Type B pancreatic cell (in vitro differentiated cells): ENCODE data around the gene CTBP2. TPM values are rescaled to one million over a fixed set of nuclear protein-coding genes. Genes with fewer than 3 reads are reported as not detected.

Experiments
- DNase-seq: peaks from one replicate; pipeline ENCODE4 v3.0.0; 2021; ENCODE audit warnings: mixed read lengths; ENCODE audit not compliant: unreplicated experiment; ENCODE audit errors: extremely low spot score
- H3K27ac Mint-ChIP-seq: 2 replicates; pipeline ENCODE4 v1.8.0; 2021; ENCODE audit warnings: mild to moderate bottlenecking, mixed read lengths
- H3K27me3 Mint-ChIP-seq: 2 replicates; pipeline ENCODE4 v1.8.0; 2021; ENCODE audit warnings: mixed read lengths
- H3K36me3 Mint-ChIP-seq: 2 replicates; pipeline ENCODE4 v1.8.0; 2021; ENCODE audit warnings: mixed read lengths
- H3K4me1 Mint-ChIP-seq: one replicate; pipeline ENCODE4 v1.8.0; 2021; ENCODE audit warnings: mixed read lengths; ENCODE audit not compliant: unreplicated experiment
- H3K4me3 Mint-ChIP-seq: 2 replicates; pipeline ENCODE4 v1.8.0; 2021; ENCODE audit warnings: mild to moderate bottlenecking, mixed read lengths
- H3K9me3 Mint-ChIP-seq: 2 replicates; pipeline ENCODE4 v1.8.0; 2021; ENCODE audit warnings: mixed read lengths
- total RNA-seq: library from RNA; stranded (reverse); gene quantifications from 2 replicates; pipeline ENCODE4 v1.2.1, GENCODE V29; 2021; ENCODE audit warnings: low replicate concordance
- TF ChIP-seq, protein P1 (sequence below): fragments of 200-600 bp; sonication (generic); conservative IDR thresholded peaks from 2 replicates; pipeline ENCODE4 v1.5.0; 2021; ENCODE audit warnings: antibody characterized with exemption, mild to moderate bottlenecking

CTBP2 gene
- total RNA-seq, 1 donor from 2014 or later, result 113 TPM

DNA sequence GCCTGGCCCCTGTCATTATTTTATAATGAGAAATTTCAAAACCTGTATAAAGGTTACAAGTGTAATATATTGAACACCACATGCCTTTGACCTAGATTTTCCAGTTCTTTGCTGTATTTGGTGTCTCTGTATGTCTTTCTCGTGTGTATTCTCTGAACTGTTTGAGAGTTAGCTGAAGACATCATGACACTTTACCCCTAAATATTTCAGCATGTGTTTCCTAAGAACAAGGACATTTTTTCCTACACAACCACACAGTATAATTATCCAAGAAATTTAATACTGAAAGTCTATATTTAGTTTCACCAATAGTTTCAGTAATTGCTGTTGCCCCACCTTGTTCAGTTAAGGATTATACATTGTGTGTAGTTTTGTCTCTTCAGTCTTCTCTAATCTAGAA is 203.6 kb downstream of the CTBP2 start:
- Mint-ChIP-seq H3K9me3 (no peaks in the 10 kb centered on the region), H3K4me3 (no peak overlapping the region), H3K4me1 (peaks cover 42% of the 10 kb centered on the region), H3K27ac (no peak overlapping the region), H3K27me3 (no peaks in the 10 kb centered on the region), H3K36me3 (peaks cover 18% of the 10 kb centered on the region)
- TF ChIP-seq, protein P1, sequence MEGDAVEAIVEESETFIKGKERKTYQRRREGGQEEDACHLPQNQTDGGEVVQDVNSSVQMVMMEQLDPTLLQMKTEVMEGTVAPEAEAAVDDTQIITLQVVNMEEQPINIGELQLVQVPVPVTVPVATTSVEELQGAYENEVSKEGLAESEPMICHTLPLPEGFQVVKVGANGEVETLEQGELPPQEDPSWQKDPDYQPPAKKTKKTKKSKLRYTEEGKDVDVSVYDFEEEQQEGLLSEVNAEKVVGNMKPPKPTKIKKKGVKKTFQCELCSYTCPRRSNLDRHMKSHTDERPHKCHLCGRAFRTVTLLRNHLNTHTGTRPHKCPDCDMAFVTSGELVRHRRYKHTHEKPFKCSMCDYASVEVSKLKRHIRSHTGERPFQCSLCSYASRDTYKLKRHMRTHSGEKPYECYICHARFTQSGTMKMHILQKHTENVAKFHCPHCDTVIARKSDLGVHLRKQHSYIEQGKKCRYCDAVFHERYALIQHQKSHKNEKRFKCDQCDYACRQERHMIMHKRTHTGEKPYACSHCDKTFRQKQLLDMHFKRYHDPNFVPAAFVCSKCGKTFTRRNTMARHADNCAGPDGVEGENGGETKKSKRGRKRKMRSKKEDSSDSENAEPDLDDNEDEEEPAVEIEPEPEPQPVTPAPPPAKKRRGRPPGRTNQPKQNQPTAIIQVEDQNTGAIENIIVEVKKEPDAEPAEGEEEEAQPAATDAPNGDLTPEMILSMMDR, result no peak
- no peak for DNase-seq

DNA sequence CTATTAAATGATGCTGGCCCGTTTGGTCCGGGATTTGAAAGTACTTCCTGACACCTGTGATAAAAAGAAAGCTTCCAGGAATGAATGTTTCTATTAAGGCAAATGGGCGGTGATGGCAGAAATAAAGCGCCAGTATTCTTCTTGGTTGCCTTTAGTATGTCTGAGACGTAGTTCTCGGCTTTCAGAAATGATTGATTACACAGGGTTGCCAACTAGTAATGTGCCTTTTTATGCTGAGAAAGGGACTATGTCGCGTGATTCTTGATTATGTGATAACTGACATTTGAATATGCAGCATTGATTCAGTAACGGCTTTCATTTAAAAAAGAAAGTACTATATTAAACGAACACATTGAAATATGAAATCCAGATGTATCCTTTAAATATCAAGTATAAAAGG is 204.5 kb downstream of the CTBP2 start:
- no peak for DNase-seq
- Mint-ChIP-seq H3K4me3 (no peak overlapping the region), H3K27me3 (no peaks in the 10 kb centered on the region), H3K4me1 (peaks cover 38% of the 10 kb centered on the region), H3K36me3 (peaks cover 14% of the 10 kb centered on the region), H3K9me3 (no peaks in the 10 kb centered on the region), H3K27ac (no peak overlapping the region)
- TF ChIP-seq, protein P1, result no peak

DNA sequence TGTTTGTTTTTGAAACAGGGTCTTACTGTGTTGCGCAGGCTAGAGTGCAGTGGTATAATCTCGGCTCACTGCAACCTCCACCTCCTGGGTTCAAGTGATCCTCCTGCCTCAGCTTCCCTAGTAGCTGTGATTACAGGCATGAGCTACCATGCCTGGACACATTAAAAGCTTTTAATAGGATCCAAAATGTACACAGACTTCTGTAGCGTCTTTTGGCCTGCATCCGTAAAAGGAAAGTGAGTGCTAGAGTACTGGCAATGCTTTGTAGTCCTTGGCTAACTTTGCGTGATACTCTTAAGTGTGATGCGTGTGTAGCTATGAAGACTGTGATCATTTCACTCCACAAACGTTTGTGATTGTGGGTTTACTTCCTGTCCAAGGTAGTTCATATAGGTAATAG is 205.1 kb downstream of the CTBP2 start:
- TF ChIP-seq, protein P1, result no peak
- no peaks in the 10 kb centered on the region for H3K9me3 Mint-ChIP-seq
- H3K36me3 Mint-ChIP-seq, result peaks cover 14% of the 10 kb centered on the region
- no peak overlapping the region for H3K4me3 Mint-ChIP-seq
- H3K27ac Mint-ChIP-seq, result no peak overlapping the region
- no peak for DNase-seq
- peaks cover 38% of the 10 kb centered on the region for H3K4me1 Mint-ChIP-seq
- no peaks in the 10 kb centered on the region for H3K27me3 Mint-ChIP-seq

DNA sequence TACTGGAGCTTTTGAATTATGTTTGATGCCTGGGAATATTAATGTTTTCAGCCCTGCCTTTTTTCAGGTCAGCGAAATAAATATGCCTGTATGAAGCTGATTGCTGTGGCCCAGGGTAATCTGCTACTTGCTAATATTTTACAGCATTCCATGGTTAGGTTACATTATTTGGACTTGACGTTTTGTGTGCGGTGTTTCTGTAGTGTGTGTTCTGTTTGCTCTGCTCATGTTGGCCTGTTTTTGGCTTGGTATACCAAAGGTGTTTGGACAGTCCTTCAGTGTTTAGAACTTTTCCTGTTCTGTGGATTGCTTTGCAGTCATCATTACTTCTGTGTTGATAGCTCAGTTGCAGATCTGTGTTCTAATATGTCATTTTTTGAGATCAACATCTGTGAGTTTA is 206.9 kb downstream of the CTBP2 start:
- Mint-ChIP-seq H3K9me3 (no peaks in the 10 kb centered on the region), H3K4me1 (peaks cover 27% of the 10 kb centered on the region), H3K27ac (no peak overlapping the region), H3K36me3 (peaks cover 23% of the 10 kb centered on the region), H3K27me3 (no peaks in the 10 kb centered on the region), H3K4me3 (no peak overlapping the region)
- DNase-seq, result no peak
- TF ChIP-seq, protein P1, result no peak

DNA sequence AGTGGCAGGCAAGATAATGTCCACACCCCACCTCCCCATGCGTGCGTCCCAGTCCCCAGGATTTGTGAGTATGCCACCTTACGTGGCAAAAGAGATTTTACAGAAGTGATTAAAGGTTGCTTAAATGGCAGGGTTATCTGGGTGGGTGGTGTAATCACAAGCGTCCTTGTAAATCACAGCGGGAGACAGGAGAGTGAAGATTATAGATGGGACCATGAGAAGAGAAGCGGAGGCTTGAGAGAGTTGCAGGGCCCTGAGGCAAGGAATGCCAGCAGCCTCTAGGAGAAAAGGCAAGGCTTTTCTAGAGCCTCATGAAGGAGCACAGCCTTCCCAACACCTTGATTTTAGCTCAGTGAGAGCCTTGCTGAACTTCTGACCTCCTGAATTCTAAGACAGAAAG is 208.2 kb downstream of the CTBP2 start:
- no peak overlapping the region for H3K4me3 Mint-ChIP-seq
- H3K9me3 Mint-ChIP-seq, result no peaks in the 10 kb centered on the region
- no peak for DNase-seq
- TF ChIP-seq, protein P1, result no peak
- peak overlapping the region; percentile 9 for H3K27ac Mint-ChIP-seq
- H3K36me3 Mint-ChIP-seq, result peaks cover 32% of the 10 kb centered on the region
- H3K4me1 Mint-ChIP-seq, result peaks cover 33% of the 10 kb centered on the region
- no peaks in the 10 kb centered on the region for H3K27me3 Mint-ChIP-seq

DNA sequence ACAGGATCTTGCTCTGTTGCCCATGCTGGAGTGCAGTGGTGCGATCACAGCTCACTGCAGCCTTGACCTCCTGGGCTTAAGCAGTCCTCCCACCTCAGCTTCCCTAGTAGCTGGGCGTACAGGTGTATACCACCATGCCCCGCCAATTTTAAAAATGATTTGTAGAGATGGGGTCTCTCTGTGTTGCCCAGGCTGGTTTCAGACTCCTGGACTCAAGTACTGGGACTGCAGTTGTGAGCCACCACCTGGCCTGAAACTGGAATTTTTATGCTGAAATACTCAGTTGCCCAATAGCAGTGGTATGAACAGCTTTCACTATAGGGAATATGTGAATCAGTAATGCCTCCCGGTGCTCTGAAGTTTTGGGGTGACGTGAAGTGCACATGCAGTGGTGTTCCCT is 210.8 kb downstream of the CTBP2 start:
- Mint-ChIP-seq H3K9me3 (no peaks in the 10 kb centered on the region), H3K27me3 (no peaks in the 10 kb centered on the region), H3K27ac (no peak overlapping the region), H3K36me3 (peaks cover 38% of the 10 kb centered on the region), H3K4me3 (no peak overlapping the region), H3K4me1 (peaks cover 26% of the 10 kb centered on the region)
- TF ChIP-seq, protein P1, result no peak
- no peak for DNase-seq
